GM18868 (cell line): ENCODE measurements around the gene ARRB2.

Experiments
- ATAC-seq: cut with Tn5 transposase; IDR thresholded peaks from one replicate; pipeline ENCODE4 v1.9.1; 2021; ENCODE audit warnings: mild to moderate bottlenecking, moderate library complexity; ENCODE audit not compliant: unreplicated experiment

ARRB2 gene

DNA sequence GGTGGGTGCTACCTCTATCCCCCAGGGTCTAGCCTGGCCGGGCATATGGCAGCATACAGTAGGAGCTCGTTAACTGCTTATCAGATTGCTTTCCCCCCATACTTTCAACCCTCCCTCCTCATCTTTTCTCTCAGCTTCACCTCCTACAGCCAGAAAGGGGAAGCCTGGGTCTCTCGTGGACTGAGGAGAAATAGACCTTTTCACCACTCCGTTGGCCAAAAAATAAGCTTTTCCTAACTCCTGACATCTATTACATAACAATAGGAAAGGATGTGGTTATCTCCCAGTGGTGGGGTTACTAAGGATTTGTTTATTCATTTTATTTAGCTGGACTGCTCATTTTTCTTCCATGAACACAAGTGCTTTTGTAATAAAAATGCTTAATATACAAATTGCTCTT is 38.3 kb downstream of the ARRB2 start:
- no peak for ATAC-seq

DNA sequence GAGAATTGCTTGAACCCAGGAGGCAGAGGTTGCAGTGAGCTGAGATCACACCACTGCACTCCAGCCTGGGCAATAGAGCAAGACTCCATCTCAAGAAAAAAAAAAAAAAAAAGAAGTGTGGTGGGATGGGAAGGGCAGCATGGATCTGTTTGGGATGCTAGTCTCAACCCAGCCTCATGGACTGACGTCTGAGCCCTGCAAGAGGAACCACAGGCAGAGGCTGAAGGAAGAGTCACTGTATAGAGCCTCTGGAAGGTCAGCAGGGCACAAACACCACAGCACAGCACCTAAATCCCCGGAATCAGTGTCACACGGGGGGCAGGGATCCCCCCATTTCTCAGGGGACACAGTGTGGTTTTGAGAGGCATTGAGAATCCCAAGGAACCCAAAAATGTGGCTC is 40.2 kb downstream of the ARRB2 start:
- no peak for ATAC-seq

DNA sequence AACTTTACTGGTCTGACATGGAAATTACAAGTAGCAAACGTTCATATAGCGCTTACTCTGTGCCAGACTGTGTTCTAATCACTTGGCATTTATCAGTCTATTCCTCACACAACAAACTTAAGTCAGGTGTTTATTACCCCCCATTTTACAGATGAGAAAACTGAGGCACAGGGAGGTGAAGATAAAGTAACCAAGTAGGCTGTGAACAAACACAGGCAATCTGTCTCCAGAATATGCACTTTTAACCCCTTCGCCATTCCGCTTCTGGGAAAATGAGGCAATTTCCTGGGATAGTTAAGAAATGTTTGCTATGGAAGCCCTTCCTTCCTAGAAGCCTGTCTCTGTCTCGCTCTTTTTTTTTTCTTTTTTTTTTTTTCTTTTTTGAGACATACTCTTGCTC is 41.5 kb downstream of the ARRB2 start:
- ATAC-seq = no peak

DNA sequence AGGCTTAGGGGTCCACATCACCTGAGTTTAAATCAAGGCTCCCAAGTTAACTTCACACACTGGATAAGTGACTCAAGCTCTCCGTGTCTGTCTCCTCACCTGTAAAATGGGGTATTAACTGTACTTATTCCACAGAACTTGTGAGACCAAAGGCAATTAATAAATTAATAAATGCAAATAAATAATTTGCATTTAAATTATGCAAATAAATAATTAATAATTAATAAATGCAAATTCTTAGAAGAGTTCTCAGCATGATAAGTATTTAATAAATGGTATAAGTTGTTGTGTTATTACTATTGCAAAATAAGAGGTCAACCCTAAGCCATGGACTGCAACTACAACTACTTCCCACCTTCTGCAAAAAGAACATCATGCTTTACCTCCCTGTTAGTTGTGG is 43.0 kb downstream of the ARRB2 start:
- ATAC-seq = no peak

DNA sequence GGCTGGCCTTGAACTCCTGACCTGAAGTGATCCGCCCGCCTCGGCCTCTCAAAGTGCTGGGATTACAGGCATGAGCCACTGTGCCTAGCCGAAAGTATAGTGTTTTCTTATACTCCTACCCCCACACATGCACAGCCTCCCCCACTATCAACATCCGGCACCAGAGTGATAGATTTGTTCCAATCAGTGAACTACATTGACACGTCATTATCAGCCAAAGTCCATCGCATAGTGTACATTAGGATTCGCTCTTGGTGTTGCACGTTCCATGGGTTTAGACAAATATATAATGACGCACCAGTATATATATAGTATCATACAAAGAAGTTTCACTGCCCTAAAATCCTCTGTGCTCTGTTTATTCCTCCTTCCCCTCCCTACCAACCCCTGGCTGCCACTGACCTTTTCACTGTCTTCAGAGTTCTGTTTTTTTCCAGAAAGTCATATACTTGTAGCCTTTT is 49.4 kb downstream of the ARRB2 start:
- no peak for ATAC-seq

DNA sequence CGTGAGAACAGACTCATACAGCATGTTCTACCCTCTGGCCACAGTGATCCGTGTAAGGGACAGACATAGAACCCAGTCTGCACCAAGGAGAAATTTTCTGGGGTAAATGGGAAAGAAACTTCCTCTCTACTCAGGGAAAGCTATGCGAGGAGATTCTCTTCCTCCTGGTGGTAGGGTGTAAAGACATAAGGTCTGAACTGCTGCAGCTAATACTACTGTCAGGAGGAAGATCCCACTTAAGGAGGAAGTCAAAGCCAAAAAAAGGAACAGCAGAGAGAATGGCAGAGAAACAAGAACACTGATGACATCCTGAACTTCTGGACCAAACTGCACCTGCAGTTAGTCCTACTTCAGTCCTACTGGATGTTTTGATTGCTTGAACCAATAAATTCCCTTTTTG is 54.2 kb downstream of the ARRB2 start:
- no peak for ATAC-seq

DNA sequence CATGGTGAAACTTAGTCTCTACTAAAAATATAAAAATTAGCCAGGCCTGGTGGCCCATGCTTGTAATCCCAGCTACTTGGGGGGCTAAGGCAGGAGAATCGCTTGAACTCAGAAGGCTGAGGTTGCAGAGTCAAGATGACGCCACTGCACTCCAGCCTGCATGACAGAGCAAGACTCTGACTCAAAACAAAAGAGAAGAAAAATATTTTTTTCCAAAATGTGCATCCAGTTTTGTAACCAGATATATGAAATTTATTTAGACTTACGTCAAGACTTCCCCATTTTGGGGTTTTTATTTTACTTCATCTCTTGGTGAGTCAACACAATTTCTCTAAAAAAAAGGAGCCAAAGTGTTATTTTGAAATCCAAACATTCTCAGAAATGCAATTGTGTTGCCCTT is 55.8 kb downstream of the ARRB2 start:
- ATAC-seq = no peak

DNA sequence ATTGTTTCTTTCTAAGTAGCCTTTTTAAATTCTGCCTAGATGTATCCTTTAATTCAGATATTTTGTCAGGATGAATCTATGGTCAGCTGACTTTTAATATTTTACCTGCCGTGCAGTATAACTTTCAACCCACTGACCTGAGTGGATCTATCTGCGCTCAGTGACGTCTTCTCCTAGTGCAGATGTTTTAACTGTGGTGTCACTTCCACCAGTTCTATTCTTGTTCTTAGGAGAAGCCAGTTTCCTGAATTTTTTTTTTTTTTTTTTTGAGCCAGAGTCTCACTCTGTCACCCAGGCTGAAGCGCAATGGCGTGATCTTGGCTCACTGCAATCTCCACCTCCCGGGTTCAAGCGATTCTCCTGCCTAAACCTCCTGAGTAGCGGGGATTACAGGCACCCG is 56.3 kb downstream of the ARRB2 start:
- no peak for ATAC-seq

DNA sequence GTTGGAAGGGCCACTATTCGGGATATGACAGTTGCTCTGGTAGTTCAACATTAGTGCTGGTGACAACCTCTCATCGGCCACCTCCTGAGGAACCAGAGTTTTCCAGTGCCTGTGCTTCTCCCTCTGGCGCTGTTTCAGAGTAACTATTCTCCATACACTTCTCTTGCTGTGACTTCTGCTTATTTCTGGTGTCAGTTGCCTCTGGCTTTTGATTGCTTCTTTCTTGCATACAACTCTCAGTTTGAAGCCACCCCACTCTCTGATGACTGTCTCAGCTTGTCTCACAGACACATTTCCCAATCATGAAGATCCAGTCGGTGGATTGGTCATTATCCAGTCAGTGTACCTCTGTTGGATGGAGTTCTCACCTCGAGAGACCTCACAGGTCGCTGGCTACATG is 57.9 kb downstream of the ARRB2 start:
- ATAC-seq = no peak

DNA sequence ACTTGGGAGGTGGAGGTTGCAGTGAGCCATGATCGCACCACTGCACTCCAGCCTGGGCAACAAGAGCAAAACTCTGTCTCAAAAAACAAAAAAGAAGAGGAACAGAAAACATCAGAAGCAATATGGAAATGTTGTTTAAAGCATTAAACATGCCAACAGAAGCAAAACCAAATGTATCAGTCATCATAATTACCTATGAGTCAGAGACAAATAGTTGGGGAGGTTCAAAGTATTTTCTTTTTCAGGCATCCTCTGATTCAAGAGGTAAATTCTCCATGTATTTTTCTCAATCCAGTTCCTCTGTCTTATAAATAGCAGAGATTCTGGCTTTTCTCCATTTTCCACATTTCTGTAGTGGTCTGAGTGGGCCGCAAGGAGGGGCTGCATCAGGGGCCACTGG is 59.2 kb downstream of the ARRB2 start:
- ATAC-seq = no peak
